GM18909 (cell line): ENCODE measurements around the gene TSPAN18.

Source experiments
- ATAC-seq: cut with Tn5 transposase; IDR thresholded peaks from one replicate; pipeline ENCODE4 v1.9.1; 2021; ENCODE audit warnings: mild to moderate bottlenecking; ENCODE audit not compliant: unreplicated experiment, poor library complexity

The TSPAN18 gene

DNA sequence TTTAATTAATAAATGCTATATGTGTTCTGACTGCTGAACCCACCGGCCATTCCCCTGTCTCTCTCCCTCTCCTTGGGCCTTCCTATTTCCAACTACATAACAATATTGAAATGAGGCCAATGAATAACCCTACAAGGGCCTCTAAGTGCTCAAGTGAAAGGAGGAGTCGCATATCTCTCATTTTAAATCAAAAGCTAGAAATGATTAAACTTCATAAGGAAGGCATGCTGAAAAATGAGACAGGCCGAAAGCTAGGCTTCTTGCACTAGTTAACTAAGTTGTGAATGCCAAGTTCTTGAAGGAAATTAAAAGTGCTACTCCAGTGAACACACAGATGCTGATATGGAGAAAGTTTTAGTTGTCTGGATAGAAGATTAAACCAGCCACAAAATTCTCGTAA is 109.2 kb downstream of the TSPAN18 start:
- no peak for ATAC-seq

DNA sequence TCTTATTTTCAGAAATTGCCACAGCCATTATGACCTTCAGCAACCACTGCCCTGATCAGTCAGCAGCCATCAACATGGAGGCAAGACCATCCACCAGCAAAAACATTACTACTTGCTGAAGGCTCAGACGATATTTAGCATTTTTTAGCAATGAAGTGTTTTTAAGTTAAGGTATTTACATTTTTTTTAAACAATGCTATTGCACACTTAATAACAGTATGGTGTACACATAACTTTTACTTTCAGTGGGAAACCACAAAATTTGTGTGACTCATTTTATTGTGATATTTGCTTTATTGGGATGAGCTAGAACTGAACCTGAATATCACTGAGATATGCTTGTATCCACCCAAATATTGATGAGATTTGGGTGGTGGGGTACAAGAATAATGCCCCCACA is 110.9 kb downstream of the TSPAN18 start:
- ATAC-seq = no peak

DNA sequence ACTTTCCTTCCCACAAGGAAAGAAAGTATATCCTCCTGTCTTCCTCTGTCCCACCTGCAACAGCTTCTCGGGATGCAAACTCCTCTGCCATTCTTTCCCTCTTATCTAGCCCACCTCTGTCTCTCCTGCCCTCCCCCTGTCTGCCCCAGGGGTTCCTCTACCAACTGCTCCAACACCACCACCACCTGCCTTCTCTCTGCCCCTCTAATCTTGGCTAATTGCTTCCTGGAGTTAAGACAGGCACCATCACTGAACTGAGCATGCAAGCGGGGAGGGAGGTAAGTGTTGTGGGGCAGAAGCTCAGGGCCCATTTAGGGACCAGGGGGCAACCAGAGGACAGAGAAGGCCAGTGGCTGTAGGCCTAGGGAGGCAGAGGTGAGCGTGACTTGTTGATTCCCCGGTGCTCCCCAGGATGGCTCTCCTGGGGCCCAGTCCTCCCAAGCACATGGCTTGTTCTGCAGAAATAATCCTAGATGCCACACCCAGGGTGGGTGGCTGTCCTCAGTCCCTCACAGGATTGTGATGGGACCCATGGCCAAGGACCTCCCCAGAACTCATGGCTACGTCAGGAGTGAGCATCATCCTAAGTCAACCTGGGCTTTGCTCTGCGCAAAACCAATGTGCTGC is 112.8 kb downstream of the TSPAN18 start:
- no peak for ATAC-seq

DNA sequence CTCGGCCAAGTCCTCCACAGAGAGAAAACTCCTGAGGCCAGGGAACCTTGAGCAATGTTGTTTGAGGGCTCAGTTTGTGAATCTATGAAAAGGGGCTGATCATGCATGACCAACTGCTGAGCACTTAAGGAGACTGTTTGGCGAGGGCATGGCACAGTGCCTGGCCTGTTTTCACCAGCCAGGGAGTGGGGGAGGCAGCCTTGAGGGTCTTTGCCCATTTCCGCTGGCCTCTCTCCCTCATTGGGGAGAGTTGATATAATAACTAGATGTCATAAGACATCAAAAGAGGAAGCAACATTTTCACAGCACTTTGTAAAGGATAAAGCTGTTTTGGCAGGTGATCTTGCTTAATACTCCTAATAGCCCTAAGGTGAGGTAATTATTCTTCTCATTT is 113.3 kb downstream of the TSPAN18 start:
- no peak for ATAC-seq

DNA sequence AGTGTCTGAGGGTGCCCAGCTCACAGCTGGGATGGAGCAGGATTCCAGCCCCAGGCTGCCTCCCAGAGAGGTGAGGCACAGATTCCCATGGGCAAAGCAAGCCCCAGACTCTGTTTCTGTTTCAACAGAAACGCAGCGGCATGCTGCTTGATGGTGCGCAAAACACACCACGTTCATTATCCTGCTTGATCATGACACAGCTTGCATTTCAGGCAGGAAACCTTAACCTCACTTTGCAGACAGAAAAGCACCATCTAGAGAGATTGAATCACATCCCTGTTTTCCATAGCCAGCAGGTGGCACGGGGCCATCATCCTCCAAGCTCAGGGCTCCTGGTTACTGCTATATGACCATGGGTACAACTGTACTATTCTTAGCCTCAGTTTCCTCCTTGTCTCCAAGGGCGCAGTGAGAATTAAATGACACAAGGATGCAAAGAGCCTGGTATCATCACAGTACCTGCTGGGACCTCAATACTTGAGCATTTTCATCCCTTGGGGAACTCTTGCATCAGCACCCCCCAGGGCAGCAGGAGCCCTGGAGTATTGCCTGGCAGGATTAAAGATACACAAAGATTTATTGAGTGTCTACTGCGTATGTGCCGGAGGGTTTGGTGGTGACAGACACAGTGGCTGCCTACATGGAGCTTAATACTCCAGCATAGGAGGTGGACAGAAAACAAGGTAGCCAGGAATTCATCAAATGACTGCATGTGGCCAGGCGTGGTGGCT is 113.9 kb downstream of the TSPAN18 start:
- no peak for ATAC-seq

- no peak for ATAC-seq
Observed at GRCh38 chr11:44842220-44842619, 115.5 kb downstream of the TSPAN18 start.

GRCh38 chr11:44846852-44847251 is 120.1 kb downstream of the TSPAN18 start:
- ATAC-seq = no peak

GRCh38 chr11:44847316-44847715 is 120.6 kb downstream of the TSPAN18 start:
- ATAC-seq = no peak

- ATAC-seq = no peak
Observed at GRCh38 chr11:44848203-44848962, 121.6 kb downstream of the TSPAN18 start.

DNA sequence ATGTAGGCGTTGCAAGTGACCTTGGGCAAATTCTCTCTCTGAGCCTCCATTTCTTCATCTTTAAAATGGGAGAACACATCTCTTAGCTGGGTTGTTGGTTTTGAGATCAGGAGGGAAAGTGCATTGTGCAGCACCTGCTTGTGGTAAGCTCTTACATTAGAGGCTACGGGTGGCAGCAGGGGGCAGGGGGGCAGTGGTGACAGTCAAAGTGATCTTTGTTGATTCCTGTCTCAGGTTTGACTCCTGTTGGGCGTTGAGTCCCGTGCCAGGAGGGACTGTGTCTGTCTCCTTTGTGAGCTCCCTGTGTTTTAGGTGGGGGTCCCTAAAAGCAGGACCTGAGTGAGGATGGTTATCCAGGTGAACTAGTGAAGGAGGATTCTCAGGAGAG is 122.2 kb downstream of the TSPAN18 start:
- no peak for ATAC-seq

DNA sequence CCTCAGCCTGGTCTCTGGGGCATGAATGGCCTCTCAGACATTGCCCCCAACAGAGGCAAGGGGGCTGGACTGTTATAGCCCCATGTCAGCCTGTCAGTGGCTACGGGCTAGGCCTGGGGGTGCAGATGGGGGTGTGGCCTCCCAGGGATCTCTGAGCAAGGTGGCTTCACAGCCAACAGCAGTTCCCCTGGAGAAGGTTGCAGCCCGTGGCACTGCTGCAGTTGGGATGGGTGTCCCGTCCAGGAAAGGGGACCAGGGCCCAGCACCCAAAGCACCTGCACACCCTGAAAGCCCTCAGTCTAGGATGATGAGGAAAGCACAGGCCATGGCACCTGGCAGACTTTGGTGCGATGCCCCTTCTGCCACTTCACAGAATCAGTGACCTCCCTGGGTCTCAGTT is 122.7 kb downstream of the TSPAN18 start:
- no peak for ATAC-seq

GRCh38 chr11:44849922-44850321 is 123.2 kb downstream of the TSPAN18 start:
- no peak for ATAC-seq

DNA sequence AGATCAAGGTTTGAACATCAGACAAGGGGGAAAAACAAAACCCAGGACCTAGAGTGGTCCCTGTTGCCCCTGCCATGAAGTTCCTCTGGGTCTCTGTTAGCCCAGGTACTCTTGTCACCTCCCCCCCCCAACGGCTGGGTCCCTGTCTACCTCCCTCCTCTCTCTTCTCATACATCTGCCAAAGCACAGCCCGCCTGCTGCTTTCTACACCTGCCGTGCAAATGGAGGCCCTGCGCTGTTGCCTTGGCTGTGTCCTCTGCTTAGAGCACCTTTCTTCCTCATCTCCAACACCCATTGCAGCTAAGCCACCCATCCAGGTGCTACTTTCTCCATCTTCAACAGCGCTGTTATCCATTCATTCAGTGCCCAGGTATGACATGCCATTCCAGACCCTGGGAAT is 124.7 kb downstream of the TSPAN18 start:
- no peak for ATAC-seq

GRCh38 chr11:44852159-44852747 is 125.5 kb downstream of the TSPAN18 start:
- no peak for ATAC-seq

- no peak for ATAC-seq
Observed at GRCh38 chr11:44852952-44853351, 126.2 kb downstream of the TSPAN18 start.

DNA sequence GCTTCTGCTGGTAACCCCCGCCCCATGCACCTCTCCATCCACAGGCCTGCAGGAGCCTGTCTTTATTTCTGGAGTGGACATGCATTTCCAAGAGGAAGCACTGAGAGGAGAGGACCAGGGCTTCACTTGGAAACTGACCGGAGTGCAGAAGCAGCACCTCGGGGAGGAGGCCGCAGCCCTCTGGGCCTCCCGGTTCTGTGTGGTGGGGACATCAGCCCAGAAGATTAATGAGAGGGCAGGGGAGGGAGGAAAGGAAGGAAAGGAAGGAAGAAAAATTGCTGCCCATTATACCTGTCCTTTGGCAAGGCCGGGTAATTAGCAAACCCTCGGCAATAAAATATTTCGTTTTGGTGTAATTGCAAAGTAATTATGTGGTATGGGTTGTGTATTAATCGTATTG is 126.9 kb downstream of the TSPAN18 start:
- ATAC-seq = no peak

DNA sequence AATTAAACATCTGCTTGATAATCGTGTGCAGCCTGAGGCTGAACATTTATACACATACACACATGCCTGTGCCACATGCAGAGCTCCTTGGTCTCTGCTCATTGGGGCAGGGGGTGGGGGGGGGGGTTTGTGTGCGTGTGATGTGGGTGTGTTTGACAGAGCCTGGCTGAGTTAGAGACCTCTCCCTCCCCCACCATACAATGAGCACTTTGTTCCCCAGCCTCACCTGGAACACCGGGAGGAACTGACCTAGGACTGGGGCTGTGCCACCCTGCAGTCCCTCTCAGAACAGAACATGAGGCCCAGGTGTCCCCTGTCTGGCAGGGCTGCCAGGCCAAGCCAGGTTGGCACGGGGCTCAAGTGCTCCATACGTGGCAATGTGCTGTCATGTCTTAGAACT is 127.3 kb downstream of the TSPAN18 start:
- no peak for ATAC-seq

GRCh38 chr11:44854741-44855492 is 128.2 kb downstream of the TSPAN18 start:
- no peak for ATAC-seq

DNA sequence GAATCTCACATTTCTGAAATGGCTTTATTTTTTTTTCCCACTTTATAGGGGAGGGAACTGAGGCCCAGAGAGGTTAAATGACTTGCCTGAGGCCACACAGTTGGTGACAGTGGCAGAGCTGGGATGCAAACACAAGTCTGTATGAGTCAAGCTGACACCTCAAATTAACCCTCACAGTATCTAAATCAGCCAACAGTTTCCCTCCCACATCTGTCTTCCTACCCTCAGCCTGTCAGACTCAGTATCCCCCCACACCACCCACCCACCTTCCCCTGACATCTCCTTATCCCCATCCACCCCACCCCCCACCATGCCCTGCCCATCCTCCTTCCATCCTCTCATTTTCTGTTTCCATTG is 128.7 kb downstream of the TSPAN18 start:
- ATAC-seq = no peak

GRCh38 chr11:44857490-44858090 is 130.8 kb downstream of the TSPAN18 start:
- no peak for ATAC-seq
